ENCODE data around the gene POU6F1.

GRCh38 chr12:51224625-51225024 lies 6.8 kb upstream of the POU6F1 start:
- TF ChIP-seq REST (IDR thresholded peaks at IDR 0.05; ENCODE audit: insufficient replicate concordance, low read depth) (no peak), CTCF (IDR thresholded peaks at IDR 0.05; ENCODE audit: insufficient read depth, low read length) (no peak), POLR2AphosphoS5 (IDR thresholded peaks at IDR 0.05; ENCODE audit: low read depth) (no peak), SPI1 (IDR thresholded peaks at IDR 0.05; ENCODE audit: borderline replicate concordance, low read depth) (no peak), GABPA (IDR thresholded peaks at IDR 0.05; ENCODE audit: low read depth) (no peak)

Data from HL-60 (cell line).